Ovary (tissue), 9 donors: ENCODE results near the gene C17orf100. TPM values are rescaled to one million over a fixed set of nuclear protein-coding genes. Genes with fewer than 3 reads are reported as not detected.

Experiments
- DNase-seq, 5 donors: peaks; one replicate each; pipeline ENCODE4 v3.0.0-alpha.2; 2019 to 2020
- H3K27ac ChIP-seq, 2 donors: fragments of 200-600 bp; one replicate each; pipeline versions ENCODE4 v1.5.1 to v1.8.0; 2019 to 2022
- H3K27me3 ChIP-seq: fragments of 200-600 bp; one replicate; pipeline ENCODE4 v1.8.0; 2022
- H3K36me3 ChIP-seq: fragments of 200-600 bp; sonication (generic); one replicate; pipeline ENCODE4 v1.5.1; 2019
- H3K4me1 ChIP-seq: one replicate; pipeline ENCODE4 v1.8.1; 2013; ENCODE audit warnings: mild to moderate bottlenecking, moderate library complexity; ENCODE audit not compliant: insufficient read depth
- H3K4me3 ChIP-seq: fragments of 200-600 bp; sonication (generic); one replicate; pipeline ENCODE4 v1.5.1; 2017
- H3K9me3 ChIP-seq, 2 donors: fragments of 200-600 bp in 1 of 2; sonication (generic) in 1 of 2; one replicate each; pipeline versions ENCODE4 v1.5.1 to v1.8.1; 2013 to 2019; ENCODE audit warnings: mild to moderate bottlenecking in 1 of 2, moderate library complexity in 1 of 2
- EP300 ChIP-seq: sonication (generic); formaldehyde crosslinking; IDR thresholded peaks from one replicate; pipeline ENCODE4 v1.6.1; 2017; ENCODE audit warnings: antibody characterized with exemption
- POLR2A ChIP-seq: fragments of 450-650 bp; IDR thresholded peaks from one replicate; pipeline ENCODE4 v1.6.1; 2017; ENCODE audit warnings: antibody characterized with exemption, mild to moderate bottlenecking, moderate library complexity
- WGBS, 3 donors: extraction: QIAGEN DNeasy Blood & Tissue Kit in 1 of 3; methylation state at CpG; one replicate each; pipeline versions ENCODE4 v1.1.5 to v1.1.7; 2013 to 2017; 5-methylcytosine and 5-hydroxymethylcytosine counted together
- intact Hi-C, 4 donors: fragments of 100-400 bp; cut with DNase I; formaldehyde crosslinking; loops; one replicate each; pipeline versions ENCODE4 v1.11.0 to v1.15.1; 2022 to 2023
- polyA plus RNA-seq, 2 donors: library from polyadenylated mRNA; stranded (reverse); fragments of 200-250 nt in 1 of 2; fragments of 350-450 nt in 1 of 2; fragmentation: Illumina TruSeq in 1 of 2; extraction: RNeasy Lipid Tissue Mini Kit (QIAGEN cat#74804) in 1 of 2; gene quantifications; one replicate each; pipeline ENCODE4 v1.2.3, GENCODE V29; 2013 to 2014
- total RNA-seq, 7 donors: library from RNA; depleted of rRNA in 2 of 7; stranded (reverse); fragments of >200 nt in 2 of 7; fragmentation: NEBNext Ultra II Directional in 3 of 7; extraction: Animal tissue kit (Norgen Biotek cat#: 25700) in 3 of 7; gene quantifications; one replicate each; pipeline versions ENCODE4 v1.1.0 to v1.2.4, GENCODE V29; 2016 to 2023
- TF ChIP-seq, protein P1 (sequence below), 3 donors: fragments of 450-650 bp in 2 of 3; fragments of 200-600 bp in 1 of 3; IDR thresholded peaks; one replicate each; pipeline versions ENCODE4 v1.5.1 to v1.8.0; 2016 to 2022; ENCODE audit warnings: antibody characterized with exemption in 3 of 3, mild to moderate bottlenecking in 1 of 3
- donor health status: DM: no; HTN: no; CAD: no; lungs with moderate emphysema.
- donor health status: DM: no; HTN: no; CAD: no.
- donor health status: Bipolar disorder and iron deficiency.
- donor health status: DM: yes; HTN: yes; CAD: no.
- donor health status: DM: no; HTN: no; CAD: no.
- donor health status: DM: yes; HTN: yes; CAD: no.

The C17orf100 gene
- total and polyA plus RNA-seq, 9 donors: 0.81 to 2.1 (median 1.6) TPM

DNA sequence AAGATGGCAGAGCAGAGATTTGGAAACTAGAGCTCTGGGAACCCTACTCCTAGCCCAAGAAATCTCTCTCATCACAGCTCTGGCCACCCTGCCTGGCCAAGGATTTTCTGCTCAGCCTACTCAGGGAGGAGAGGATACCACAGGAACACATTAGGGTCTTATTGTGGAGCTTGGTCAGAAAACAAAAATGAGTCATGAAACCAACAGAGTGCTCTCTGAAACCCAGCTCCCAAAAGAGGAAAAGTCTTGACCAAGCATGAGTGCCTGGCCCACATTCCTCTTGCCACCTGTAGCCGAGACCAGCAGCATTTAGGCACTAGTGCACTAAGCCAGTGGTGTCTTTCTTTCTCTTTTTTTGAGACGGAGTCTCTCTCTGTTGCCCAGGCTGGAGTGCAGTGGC, 43.5 kb downstream of the C17orf100 start:
- no peaks in the 10 kb centered on the region for H3K4me1 ChIP-seq

DNA sequence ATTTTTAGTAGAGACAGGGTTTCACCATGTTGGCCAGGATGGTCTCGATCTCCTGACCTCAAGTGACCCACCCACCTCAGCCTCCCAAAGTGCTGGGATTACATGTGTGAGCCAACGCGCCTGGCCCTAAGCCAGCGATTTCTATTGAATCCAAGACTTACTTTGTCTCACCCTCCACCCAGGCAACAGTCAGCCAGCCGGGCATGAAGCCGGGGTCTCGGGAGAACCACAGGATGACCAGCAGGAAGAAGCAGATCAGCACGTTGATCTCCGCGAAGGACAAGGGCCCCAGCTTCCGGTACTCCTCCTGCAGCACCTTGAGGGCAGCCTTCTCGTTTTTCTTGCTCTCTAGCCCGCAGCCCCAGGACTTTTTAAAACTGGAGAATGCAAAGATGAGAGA, 44.0 kb downstream of the C17orf100 start:
- no peaks in the 10 kb centered on the region for H3K36me3 ChIP-seq
- H3K27me3 ChIP-seq: no peaks in the 10 kb centered on the region
- H3K4me3 ChIP-seq: no peak overlapping the region
- H3K4me1 ChIP-seq: no peaks in the 10 kb centered on the region
- TF ChIP-seq EP300: no peak
- TF ChIP-seq, protein P1, sequence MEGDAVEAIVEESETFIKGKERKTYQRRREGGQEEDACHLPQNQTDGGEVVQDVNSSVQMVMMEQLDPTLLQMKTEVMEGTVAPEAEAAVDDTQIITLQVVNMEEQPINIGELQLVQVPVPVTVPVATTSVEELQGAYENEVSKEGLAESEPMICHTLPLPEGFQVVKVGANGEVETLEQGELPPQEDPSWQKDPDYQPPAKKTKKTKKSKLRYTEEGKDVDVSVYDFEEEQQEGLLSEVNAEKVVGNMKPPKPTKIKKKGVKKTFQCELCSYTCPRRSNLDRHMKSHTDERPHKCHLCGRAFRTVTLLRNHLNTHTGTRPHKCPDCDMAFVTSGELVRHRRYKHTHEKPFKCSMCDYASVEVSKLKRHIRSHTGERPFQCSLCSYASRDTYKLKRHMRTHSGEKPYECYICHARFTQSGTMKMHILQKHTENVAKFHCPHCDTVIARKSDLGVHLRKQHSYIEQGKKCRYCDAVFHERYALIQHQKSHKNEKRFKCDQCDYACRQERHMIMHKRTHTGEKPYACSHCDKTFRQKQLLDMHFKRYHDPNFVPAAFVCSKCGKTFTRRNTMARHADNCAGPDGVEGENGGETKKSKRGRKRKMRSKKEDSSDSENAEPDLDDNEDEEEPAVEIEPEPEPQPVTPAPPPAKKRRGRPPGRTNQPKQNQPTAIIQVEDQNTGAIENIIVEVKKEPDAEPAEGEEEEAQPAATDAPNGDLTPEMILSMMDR (IDR thresholded peaks at IDR 0.05): no peak
- TF ChIP-seq POLR2A: no peak
- no peak for DNase-seq
- H3K9me3 ChIP-seq: no peaks in the 10 kb centered on the region
- no peak overlapping the region for H3K27ac ChIP-seq
- WGBS, 3 donors: 85 to 88% (median 86%) methylated on average over 13 of the region's 13 CpGs
- intact Hi-C loops: loop anchor here in 1 of 4 donors (10.0 kb wide), 1 partner anchor 99 kb away; no protein-coding TSS in a partner anchor

More for the DNA sequence above, 43.5 kb downstream of the C17orf100 start:
- Histone ChIP-seq H3K36me3 (no peaks in the 10 kb centered on the region), H3K9me3 (no peaks in the 10 kb centered on the region), H3K27ac (no peak overlapping the region), H3K4me3 (no peak overlapping the region), H3K27me3 (no peaks in the 10 kb centered on the region)
- WGBS, 3 donors: 88 to 93% (median 91%) methylated on average over 2 of the region's 2 CpGs
- no peak for DNase-seq
- intact Hi-C loops: loop anchor here in 1 of 4 donors (10.0 kb wide), 1 partner anchor 100 kb away; no protein-coding TSS in a partner anchor
- TF ChIP-seq POLR2A (no peak), EP300 (no peak)
- TF ChIP-seq, protein P1 (IDR thresholded peaks at IDR 0.05): no peak

DNA sequence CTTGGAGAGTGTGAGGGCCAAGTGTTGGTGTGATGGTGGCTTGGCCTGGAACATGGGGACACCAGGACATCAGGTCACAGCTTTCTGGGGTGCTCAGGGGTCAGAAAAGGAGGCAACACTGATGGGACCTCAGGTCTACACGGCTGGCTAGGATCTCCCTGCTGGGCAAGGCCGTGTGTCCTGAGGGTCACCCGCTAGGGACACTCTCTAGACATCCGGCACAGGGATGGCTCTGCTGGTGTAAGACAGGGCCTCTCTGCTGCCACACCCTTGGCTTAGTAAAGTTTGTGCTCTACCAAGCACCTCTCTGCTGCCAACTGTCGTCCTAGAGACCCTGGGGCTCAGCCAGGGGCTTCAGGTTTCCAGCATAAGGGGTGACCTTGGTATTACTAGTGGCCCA, 45.3 kb downstream of the C17orf100 start:
- Histone ChIP-seq H3K36me3 (no peaks in the 10 kb centered on the region), H3K27me3 (no peaks in the 10 kb centered on the region), H3K9me3 (no peaks in the 10 kb centered on the region), H3K27ac (no peak overlapping the region), H3K4me3 (no peak overlapping the region), H3K4me1 (no peaks in the 10 kb centered on the region)
- WGBS, 3 donors: 85 to 100% (median 88%) methylated on average over 5 of the region's 5 CpGs
- no peak for DNase-seq
- intact Hi-C loops: loop anchor here in 1 of 4 donors (10.0 kb wide), 1 partner anchor 98 kb away; no protein-coding TSS in a partner anchor
- no peak for TF ChIP-seq POLR2A
- TF ChIP-seq EP300: no peak
- TF ChIP-seq, protein P1 (IDR thresholded peaks at IDR 0.05): no peak

DNA sequence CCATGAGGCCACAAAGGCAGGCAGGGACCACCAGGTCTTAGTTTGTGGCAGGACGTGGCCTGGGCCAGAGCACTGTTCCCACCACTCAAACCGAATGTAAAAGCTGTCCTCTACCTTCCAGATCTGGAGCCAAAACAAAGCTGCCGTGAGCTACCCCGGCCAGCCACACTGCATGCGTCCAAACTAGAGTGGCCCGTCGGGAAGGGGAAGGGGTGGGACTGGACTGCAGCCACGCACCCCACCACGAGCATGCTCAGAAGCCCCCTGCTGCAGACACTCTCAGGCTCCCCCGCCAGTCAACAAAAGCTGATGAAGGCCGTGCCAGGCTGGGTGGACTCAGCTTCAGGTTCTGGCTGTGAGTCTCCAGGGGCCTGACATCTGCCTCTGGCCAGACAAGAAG, 46.4 kb downstream of the C17orf100 start:
- intact Hi-C loops: loop anchor here in 1 of 4 donors (10.0 kb wide), 1 partner anchor 97 kb away; no protein-coding TSS in a partner anchor
- Histone ChIP-seq H3K9me3 (no peaks in the 10 kb centered on the region), H3K27me3 (no peaks in the 10 kb centered on the region), H3K4me3 (no peak overlapping the region), H3K27ac (no peak overlapping the region), H3K4me1 (no peaks in the 10 kb centered on the region), H3K36me3 (no peaks in the 10 kb centered on the region)
- TF ChIP-seq EP300: no peak
- TF ChIP-seq, protein P1 (IDR thresholded peaks at IDR 0.05): no peak
- TF ChIP-seq POLR2A: no peak
- no peak for DNase-seq
- WGBS, 3 donors: 85 to 86% (median 86%) methylated on average over 9 to 11 of the region's 11 CpGs
